HFFc6 (cell line): ENCODE measurements around the gene VN1R4. TPM values are rescaled to one million over a fixed set of nuclear protein-coding genes. Genes with fewer than 3 reads are reported as not detected.
"Not testable (repeated sequence)": the region's sequence is repeated elsewhere in the genome, so short reads cannot be mapped to it uniquely, and the experiment has no call there.

Source experiments
- DNase-seq: peaks from one replicate; pipeline ENCODE4 v3.0.0-alpha.2; 2018
- H3K27ac Mint-ChIP-seq: 2 replicates; pipeline ENCODE4 v1.8.0; 2020; ENCODE audit warnings: mild to moderate bottlenecking, mixed read lengths
- H3K27me3 Mint-ChIP-seq: 2 replicates; pipeline ENCODE4 v1.8.0; 2021; ENCODE audit warnings: mild to moderate bottlenecking, moderate library complexity, mixed read lengths; ENCODE audit not compliant: insufficient read depth
- H3K36me3 Mint-ChIP-seq: 2 replicates; pipeline ENCODE4 v1.8.0; 2021; ENCODE audit warnings: low read depth, mixed read lengths
- H3K4me1 Mint-ChIP-seq: 2 replicates; pipeline ENCODE4 v1.8.0; 2020; ENCODE audit warnings: low read depth, mixed read lengths
- H3K4me3 Mint-ChIP-seq: 2 replicates; pipeline ENCODE4 v1.8.0; 2020; ENCODE audit warnings: mild to moderate bottlenecking, moderate library complexity, mixed read lengths
- H3K9me3 Mint-ChIP-seq: 2 replicates; pipeline ENCODE4 v1.8.0; 2020; ENCODE audit warnings: mild to moderate bottlenecking, mixed read lengths
- long read RNA-seq: library from polyadenylated mRNA; unstranded; transcript quantifications from one replicate; pipeline ENCODE4 v2.0.0, GENCODE V29; 2019
- total RNA-seq, 6 experiments: library from RNA; stranded (reverse); fragmentation: NEBNext Ultra II Directional; extraction: Animal tissue kit (Norgen Biotek cat#: 25700); gene quantifications; 2 replicates in 1 of 6; 3 replicates in 5 of 6; pipeline ENCODE4 v1.2.3, GENCODE V29; 2021
- TF ChIP-seq, protein P1 (sequence below): fragments of 200-600 bp; sonication (generic); IDR thresholded peaks from 2 replicates; pipeline ENCODE4 v1.5.0; 2021; ENCODE audit warnings: antibody characterized with exemption, mild to moderate bottlenecking

Gene VN1R4, protein sequence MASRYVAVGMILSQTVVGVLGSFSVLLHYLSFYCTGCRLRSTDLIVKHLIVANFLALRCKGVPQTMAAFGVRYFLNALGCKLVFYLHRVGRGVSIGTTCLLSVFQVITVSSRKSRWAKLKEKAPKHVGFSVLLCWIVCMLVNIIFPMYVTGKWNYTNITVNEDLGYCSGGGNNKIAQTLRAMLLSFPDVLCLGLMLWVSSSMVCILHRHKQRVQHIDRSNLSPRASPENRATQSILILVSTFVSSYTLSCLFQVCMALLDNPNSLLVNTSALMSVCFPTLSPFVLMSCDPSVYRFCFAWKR
- not detected for total RNA-seq
- long read RNA-seq, result 0 reads

DNA sequence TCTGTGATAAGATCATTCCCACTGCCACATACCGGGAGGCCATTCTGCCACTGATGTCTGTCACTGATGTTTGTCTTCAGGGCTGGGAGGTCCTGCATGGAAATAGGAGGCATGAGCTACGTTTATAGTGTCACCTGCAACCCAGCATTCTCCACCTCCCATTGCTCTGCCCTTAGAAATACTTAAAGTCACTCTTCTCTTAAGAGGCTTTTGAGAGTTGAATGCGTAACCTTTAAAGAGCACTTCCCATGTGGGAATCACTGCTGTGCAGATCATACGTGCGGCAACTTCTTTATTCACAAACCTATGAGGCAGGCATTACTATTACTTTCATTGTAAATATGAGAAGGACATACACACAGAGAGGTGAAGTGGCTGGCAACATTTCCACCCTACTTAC is at the start of gene VN1R4:
VN1R4 (minus strand) TSS at position 101 of the 400 bp plus-strand sequence; CDS start at position 43, 58 bp downstream.
- not testable (repeated sequence) for H3K27ac Mint-ChIP-seq, H3K4me1 Mint-ChIP-seq, H3K27me3 Mint-ChIP-seq, H3K36me3 Mint-ChIP-seq, H3K4me3 Mint-ChIP-seq, DNase-seq
- peaks cover 40% of the 10 kb centered on the region for H3K9me3 Mint-ChIP-seq

DNA sequence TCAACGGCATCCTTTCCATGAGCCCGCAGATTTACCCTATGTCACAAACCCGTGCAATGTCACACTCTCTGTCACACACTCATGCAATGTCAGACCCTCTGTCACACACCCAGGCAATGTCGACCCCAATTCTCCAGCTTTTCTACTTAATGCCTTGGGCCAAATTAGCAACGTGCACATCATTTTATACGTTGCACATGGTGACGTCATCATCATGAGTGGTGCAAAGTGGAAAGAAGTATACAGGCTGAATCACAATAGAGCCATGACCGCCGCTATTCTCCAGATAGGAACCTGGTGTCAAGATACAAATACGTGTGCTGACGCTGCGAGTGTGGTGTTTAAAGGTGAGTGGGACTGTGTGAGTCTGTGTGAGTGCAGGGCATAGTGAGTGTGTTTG is 44.4 kb upstream of the VN1R4 start:
- Mint-ChIP-seq H3K27me3 (no peaks in the 10 kb centered on the region), H3K9me3 (peaks cover 22% of the 10 kb centered on the region; the same call in 1 of the 2 replicates)

DNA sequence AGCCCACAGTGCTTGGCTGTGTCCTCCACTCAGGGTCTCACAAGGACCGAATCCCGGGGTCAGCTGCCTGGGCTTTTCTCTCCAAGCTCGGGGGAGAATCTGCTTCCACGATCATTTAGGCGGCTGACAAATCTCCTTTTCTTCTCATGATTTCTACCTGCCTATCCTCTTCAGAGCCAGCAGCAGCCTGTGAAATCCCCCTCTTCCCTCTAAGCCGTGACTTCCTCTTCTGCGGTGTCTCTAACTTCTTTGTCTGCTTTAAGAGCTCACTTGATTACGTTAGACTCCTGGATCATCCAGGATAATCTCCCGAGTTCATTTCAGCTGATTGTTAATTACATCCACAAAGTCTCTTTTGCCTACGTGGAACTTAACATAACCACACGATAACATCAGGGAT is 43.5 kb upstream of the VN1R4 start:
- no peak for DNase-seq
- Mint-ChIP-seq H3K4me3 (no peak overlapping the region), H3K27ac (no peak overlapping the region), H3K4me1 (no peaks in the 10 kb centered on the region), H3K36me3 (no peaks in the 10 kb centered on the region), H3K9me3 (peaks cover 27% of the 10 kb centered on the region; the same call in 1 of the 2 replicates), H3K27me3 (no peaks in the 10 kb centered on the region)
- TF ChIP-seq, protein P1, sequence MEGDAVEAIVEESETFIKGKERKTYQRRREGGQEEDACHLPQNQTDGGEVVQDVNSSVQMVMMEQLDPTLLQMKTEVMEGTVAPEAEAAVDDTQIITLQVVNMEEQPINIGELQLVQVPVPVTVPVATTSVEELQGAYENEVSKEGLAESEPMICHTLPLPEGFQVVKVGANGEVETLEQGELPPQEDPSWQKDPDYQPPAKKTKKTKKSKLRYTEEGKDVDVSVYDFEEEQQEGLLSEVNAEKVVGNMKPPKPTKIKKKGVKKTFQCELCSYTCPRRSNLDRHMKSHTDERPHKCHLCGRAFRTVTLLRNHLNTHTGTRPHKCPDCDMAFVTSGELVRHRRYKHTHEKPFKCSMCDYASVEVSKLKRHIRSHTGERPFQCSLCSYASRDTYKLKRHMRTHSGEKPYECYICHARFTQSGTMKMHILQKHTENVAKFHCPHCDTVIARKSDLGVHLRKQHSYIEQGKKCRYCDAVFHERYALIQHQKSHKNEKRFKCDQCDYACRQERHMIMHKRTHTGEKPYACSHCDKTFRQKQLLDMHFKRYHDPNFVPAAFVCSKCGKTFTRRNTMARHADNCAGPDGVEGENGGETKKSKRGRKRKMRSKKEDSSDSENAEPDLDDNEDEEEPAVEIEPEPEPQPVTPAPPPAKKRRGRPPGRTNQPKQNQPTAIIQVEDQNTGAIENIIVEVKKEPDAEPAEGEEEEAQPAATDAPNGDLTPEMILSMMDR, result no peak

More for the DNA sequence above, 44.4 kb upstream of the VN1R4 start:
- Mint-ChIP-seq H3K27ac (no peak overlapping the region), H3K36me3 (no peaks in the 10 kb centered on the region), H3K4me3 (no peak overlapping the region), H3K4me1 (no peaks in the 10 kb centered on the region)
- TF ChIP-seq, protein P1, result no peak
- DNase-seq, result no peak

DNA sequence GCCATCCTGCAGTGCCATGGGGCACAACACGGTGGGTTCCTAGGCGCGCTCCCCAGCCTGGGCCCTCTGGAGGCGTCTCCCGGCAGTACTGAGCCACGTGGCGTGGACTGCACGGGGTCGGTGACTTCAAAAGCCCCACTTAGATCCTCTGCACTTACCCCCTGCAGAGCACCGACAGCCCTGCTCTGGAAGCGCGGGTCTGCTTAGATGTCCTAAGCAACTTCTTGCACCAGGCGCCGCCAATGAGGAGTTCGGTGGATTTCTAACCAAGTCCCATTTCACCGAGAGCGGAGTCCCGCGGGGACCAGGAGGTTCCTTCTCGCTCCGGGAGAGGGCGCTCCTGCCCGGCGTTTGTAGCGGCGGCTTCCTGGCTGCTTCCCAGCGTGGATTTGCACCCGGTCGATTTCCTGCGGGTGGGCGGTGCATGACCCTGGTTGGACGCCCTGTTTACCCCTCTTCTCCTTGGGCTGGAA is 40.9 kb upstream of the VN1R4 start:
- Mint-ChIP-seq H3K36me3 (no peaks in the 10 kb centered on the region), H3K27me3 (no peaks in the 10 kb centered on the region), H3K4me1 (no peaks in the 10 kb centered on the region), H3K4me3 (no peak overlapping the region), H3K27ac (no peak overlapping the region), H3K9me3 (peaks cover 29% of the 10 kb centered on the region)
- DNase-seq, result no peak
- TF ChIP-seq, protein P1, result peak; percentile 47

DNA sequence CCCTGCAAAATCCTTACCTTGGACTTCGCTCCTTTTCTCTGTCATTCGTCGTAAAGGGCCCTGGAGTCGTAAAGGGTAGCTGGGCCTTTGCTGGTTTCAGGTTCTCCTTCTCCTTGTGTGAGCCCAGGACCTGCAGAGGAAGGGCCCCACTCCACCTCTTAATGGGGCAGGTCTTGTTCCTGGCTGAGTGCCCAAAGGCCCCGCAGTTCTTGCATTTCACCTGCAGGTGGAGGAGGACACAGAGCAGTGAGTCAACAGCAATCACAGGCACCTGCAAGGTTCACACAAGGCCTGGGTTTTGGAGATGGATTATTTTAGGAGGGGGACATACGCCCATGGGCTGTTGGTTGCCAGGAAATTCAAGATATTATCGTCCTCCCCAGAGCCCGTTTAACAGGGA is 33.8 kb upstream of the VN1R4 start:
- H3K36me3 Mint-ChIP-seq, H3K4me1 Mint-ChIP-seq, DNase-seq, H3K27me3 Mint-ChIP-seq, H3K27ac Mint-ChIP-seq, H3K4me3 Mint-ChIP-seq: not testable (repeated sequence)
- H3K9me3 Mint-ChIP-seq, result peaks cover 40% of the 10 kb centered on the region

DNA sequence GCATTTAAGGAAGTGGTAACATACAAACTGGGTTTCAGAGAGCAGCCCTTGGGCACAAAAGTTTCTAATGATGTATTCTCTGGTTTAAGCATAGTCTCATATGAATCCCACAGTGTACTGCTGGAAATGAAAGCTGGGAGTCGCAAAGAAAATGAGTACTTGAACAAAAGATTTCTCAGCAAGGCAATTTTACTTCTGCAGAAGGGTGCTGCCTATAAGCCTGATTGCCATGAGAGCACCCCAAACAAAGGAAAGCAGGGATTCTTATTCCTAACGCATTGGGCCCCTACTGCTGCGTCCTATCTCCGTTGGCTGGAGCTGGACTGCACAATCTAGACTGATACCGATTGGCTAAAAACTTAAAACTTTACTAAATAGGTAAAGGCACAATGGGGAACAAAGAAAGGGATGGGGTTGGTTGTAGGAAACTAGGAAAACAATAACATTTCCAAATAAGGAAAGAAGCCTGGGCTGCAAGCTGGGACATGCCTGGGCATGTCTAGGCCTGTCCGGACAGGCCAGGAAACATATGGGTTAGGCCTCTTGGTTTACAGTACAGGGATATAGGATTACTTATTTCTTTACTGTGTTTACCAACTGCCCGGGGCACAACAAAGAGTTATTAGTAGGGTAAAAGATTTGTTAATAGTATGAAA is 27.4 kb upstream of the VN1R4 start:
- peak overlapping the region; percentile 33; the same call in 1 of the 2 replicates for H3K27ac Mint-ChIP-seq
- TF ChIP-seq, protein P1, result no peak
- H3K4me3 Mint-ChIP-seq, result no peak overlapping the region
- no peaks in the 10 kb centered on the region for H3K27me3 Mint-ChIP-seq
- H3K4me1 Mint-ChIP-seq, result no peaks in the 10 kb centered on the region
- no peak for DNase-seq
- H3K9me3 Mint-ChIP-seq, result peaks cover 69% of the 10 kb centered on the region
- peaks cover 18% of the 10 kb centered on the region; the same call in 1 of the 2 replicates for H3K36me3 Mint-ChIP-seq
